Liver (tissue), 9 donors: ENCODE results near the gene ZSCAN29. TPM values are rescaled to one million over a fixed set of nuclear protein-coding genes. Genes with fewer than 3 reads are reported as not detected.

ENCODE experiments used
- DNase-seq: peaks from one replicate; pipeline ENCODE4 v3.0.0-alpha.2; 2017; ENCODE audit warnings: low spot score
- H3K27ac ChIP-seq, 2 donors: one replicate each; pipeline ENCODE4 v1.7.0; 2013; ENCODE audit warnings: inconsistent platforms in 2 of 2, low read length in 2 of 2, control low read depth in 1 of 2, low read depth in 1 of 2, mild to moderate bottlenecking in 1 of 2
- H3K27me3 ChIP-seq, 4 donors: one replicate each; pipeline versions ENCODE4 v1.6.1 to v1.7.0; 2013; ENCODE audit warnings: low read length in 3 of 4, inconsistent platforms in 1 of 4, mild to moderate bottlenecking in 1 of 4, moderate library complexity in 1 of 4; ENCODE audit not compliant: control insufficient read depth in 4 of 4, insufficient read depth in 4 of 4
- H3K36me3 ChIP-seq, 4 donors: one replicate each; pipeline versions ENCODE4 v1.6.1 to v1.7.0; 2013; ENCODE audit warnings: low read length in 3 of 4, mild to moderate bottlenecking in 3 of 4, low read depth in 1 of 4, moderate library complexity in 1 of 4; ENCODE audit not compliant: control insufficient read depth in 4 of 4, insufficient read depth in 3 of 4
- H3K4me1 ChIP-seq, 4 donors: one replicate each; pipeline versions ENCODE4 v1.6.1 to v1.7.0; 2013; ENCODE audit warnings: low read length in 3 of 4, mild to moderate bottlenecking in 3 of 4, moderate library complexity in 1 of 4; ENCODE audit not compliant: control insufficient read depth in 4 of 4, insufficient read depth in 4 of 4
- H3K4me3 ChIP-seq, 3 donors: one replicate each; pipeline versions ENCODE4 v1.6.1 to v1.7.0; 2013; ENCODE audit warnings: low read length in 3 of 3, control low read depth in 1 of 3, low read depth in 1 of 3, mild to moderate bottlenecking in 1 of 3
- H3K9ac ChIP-seq, 2 donors: one replicate each; pipeline ENCODE4 v1.7.0; 2013; ENCODE audit warnings: low read length in 2 of 2, mild to moderate bottlenecking in 2 of 2, moderate library complexity in 2 of 2, control low read depth in 1 of 2, low read depth in 1 of 2
- H3K9me3 ChIP-seq, 4 donors: one replicate each; pipeline versions ENCODE4 v1.6.1 to v1.7.0; 2013; ENCODE audit warnings: low read length in 3 of 4; ENCODE audit not compliant: control insufficient read depth in 4 of 4
- ATF3 ChIP-seq: IDR thresholded peaks from 2 replicates; pipeline ENCODE4 v1.6.1; 2016; ENCODE audit warnings: antibody characterized with exemption
- CTCF ChIP-seq: fragments of 150-350 bp; IDR thresholded peaks from 2 replicates; pipeline ENCODE4 v1.5.1; 2017; ENCODE audit warnings: improper control_type of control experiment, low read depth, low read length; ENCODE audit not compliant: missing input control
- EGR1 ChIP-seq, 2 donors: IDR thresholded peaks; 2 replicates each; pipeline ENCODE4 v1.6.1; 2016 to 2018; ENCODE audit warnings: antibody characterized with exemption in 2 of 2, low read depth in 2 of 2
- FOXA1 ChIP-seq: IDR thresholded peaks from 2 replicates; pipeline ENCODE4 v1.6.1; 2016; ENCODE audit warnings: antibody characterized with exemption
- FOXA2 ChIP-seq: IDR thresholded peaks from 2 replicates; pipeline ENCODE4 v1.6.1; 2016; ENCODE audit warnings: antibody characterized with exemption
- HNF4A ChIP-seq, 2 donors: conservative IDR thresholded peaks; 2 replicates each; pipeline ENCODE4 v1.6.1; 2016; ENCODE audit warnings: antibody characterized with exemption in 2 of 2, mild to moderate bottlenecking in 2 of 2
- HNF4G ChIP-seq: IDR thresholded peaks from 2 replicates; pipeline ENCODE4 v1.6.1; 2016; ENCODE audit warnings: antibody characterized with exemption
- JUND ChIP-seq, 2 donors: IDR thresholded peaks; 2 replicates each; pipeline ENCODE4 v1.6.1; 2016; ENCODE audit warnings: antibody characterized with exemption in 2 of 2
- MAX ChIP-seq: IDR thresholded peaks from 2 replicates; pipeline ENCODE4 v1.6.1; 2016; ENCODE audit warnings: antibody characterized with exemption
- NR2F2 ChIP-seq: IDR thresholded peaks from 2 replicates; pipeline ENCODE4 v1.6.1; 2016; ENCODE audit warnings: antibody characterized with exemption
- RAD21 ChIP-seq, 2 donors: IDR thresholded peaks; 2 replicates each; pipeline ENCODE4 v1.6.1; 2016; ENCODE audit warnings: antibody characterized with exemption in 2 of 2, mild to moderate bottlenecking in 2 of 2
- REST ChIP-seq: IDR thresholded peaks from 2 replicates; pipeline ENCODE4 v1.6.1; 2016; ENCODE audit warnings: antibody characterized with exemption, mild to moderate bottlenecking
- RXRA ChIP-seq, 2 donors: IDR thresholded peaks; 2 replicates each; pipeline ENCODE4 v1.6.1; 2017 to 2018; ENCODE audit warnings: antibody characterized with exemption in 2 of 2, mild to moderate bottlenecking in 1 of 2
- SP1 ChIP-seq: IDR thresholded peaks from 2 replicates; pipeline ENCODE4 v1.6.1; 2018; ENCODE audit warnings: antibody characterized with exemption, mild to moderate bottlenecking
- TAF1 ChIP-seq: conservative IDR thresholded peaks from 2 replicates; pipeline ENCODE4 v1.6.1; 2016; ENCODE audit warnings: antibody characterized with exemption, mild to moderate bottlenecking
- YY1 ChIP-seq: IDR thresholded peaks from 2 replicates; pipeline ENCODE4 v1.6.1; 2016; ENCODE audit warnings: antibody characterized with exemption, mild to moderate bottlenecking
- ZBTB33 ChIP-seq: IDR thresholded peaks from 2 replicates; pipeline ENCODE4 v1.6.1; 2016; ENCODE audit warnings: antibody characterized with exemption
- WGBS: extraction: QIAGEN DNeasy Blood & Tissue Kit; methylation state at CpG from one replicate; pipeline ENCODE4 v1.1.7; 2013; 5-methylcytosine and 5-hydroxymethylcytosine counted together
- polyA plus RNA-seq, 2 donors: library from polyadenylated mRNA; stranded (reverse) in 1 of 2; unstranded in 1 of 2; fragments of 200-250 nt in 1 of 2; fragments of >200 nt in 1 of 2; fragmentation: Nextera tagmentation in 1 of 2; extraction: Ambion mirVana in 1 of 2; gene quantifications; one replicate each; pipeline versions ENCODE4 v1.2.1 to v1.2.3, GENCODE V29; 2013 to 2015
- total RNA-seq, 2 donors: library from RNA; depleted of rRNA; stranded (reverse); fragments of >200 nt; gene quantifications; one replicate each; pipeline ENCODE4 v1.2.3, GENCODE V29; 2014
- donor health status: healthy.
- donor health status: healthy.
- donor health status: healthy.
- donor health status: healthy.
- donor health status: healthy.

ZSCAN29 gene
- total and polyA plus RNA-seq, 4 donors = 4.1 to 15.6 (median 9.6) TPM

GRCh38 chr15:43410572-43411214 is 39.9 kb upstream of the ZSCAN29 start:
- Histone ChIP-seq H3K27me3 (no peaks in the 10 kb centered on the region), H3K27ac (no peak overlapping the region), H3K4me3 (no peak overlapping the region), H3K9ac (no peak overlapping the region), H3K9me3 (no peaks in the 10 kb centered on the region), H3K36me3 (peaks cover 0 to 50% (median 34%) of the 10 kb centered on the region in 4 donors), H3K4me1 (peaks cover 0 to 8% (median 6%) of the 10 kb centered on the region in 4 donors)
- WGBS = 95% methylated on average over 5 of the region's 5 CpGs
- TF ChIP-seq REST = no peak
- TF ChIP-seq MAX = no peak
- no peak for TF ChIP-seq JUND (IDR thresholded peaks at IDR 0.05)
- TF ChIP-seq RXRA (IDR thresholded peaks at IDR 0.05) = no peak
- TF ChIP-seq ZBTB33 = no peak
- TF ChIP-seq ATF3 = no peak
- no peak for TF ChIP-seq EGR1 (IDR thresholded peaks at IDR 0.05; ENCODE audit: low read depth in 2 of 2)
- no peak for TF ChIP-seq NR2F2
- no peak for TF ChIP-seq TAF1
- TF ChIP-seq FOXA1 = no peak
- TF ChIP-seq YY1 = no peak
- no peak for TF ChIP-seq RAD21 (IDR thresholded peaks at IDR 0.05)
- TF ChIP-seq HNF4G = no peak
- no peak for TF ChIP-seq SP1
- no peak for TF ChIP-seq FOXA2
- no peak for DNase-seq

GRCh38 chr15:43408789-43409188 is 37.9 kb upstream of the ZSCAN29 start:
- no peak overlapping the region for H3K9ac ChIP-seq
- H3K27ac ChIP-seq = no peak overlapping the region
- WGBS = 78% methylated on average over 4 of the region's 4 CpGs
- DNase-seq = no peak
- H3K27me3 ChIP-seq = no peaks in the 10 kb centered on the region
- TF ChIP-seq RAD21 (IDR thresholded peaks at IDR 0.05) (no peak), EGR1 (IDR thresholded peaks at IDR 0.05; ENCODE audit: low read depth in 2 of 2) (no peak), FOXA1 (no peak), JUND (IDR thresholded peaks at IDR 0.05) (no peak), CTCF (no peak), TAF1 (no peak), REST (no peak), HNF4A (conservative IDR thresholded peaks at IDR 0.05) (no peak), ATF3 (no peak), RXRA (IDR thresholded peaks at IDR 0.05) (no peak), ZBTB33 (no peak)
- no peak overlapping the region for H3K4me3 ChIP-seq
- peaks cover 2 to 66% (median 46%) of the 10 kb centered on the region in 4 donors for H3K36me3 ChIP-seq
- no peaks in the 10 kb centered on the region for H3K9me3 ChIP-seq
- peaks cover 0 to 8% (median 6%) of the 10 kb centered on the region in 4 donors for H3K4me1 ChIP-seq
